OCI-LY3 (cell line): ENCODE data around the gene DTD2.

Experiments
- EZH2phosphoT487 ChIP-seq: fragments of 200-600 bp; shearing (Covaris generic); IDR thresholded peaks from 2 replicates; pipeline ENCODE4 v1.6.1; 2018; ENCODE audit warnings: antibody characterized with exemption, mixed run types, low read depth
- TF ChIP-seq, protein P1 (sequence below): fragments of 200-600, 300-600 bp; sonication (generic); IDR thresholded peaks from 2 replicates; pipeline ENCODE4 v1.5.1; 2014; ENCODE audit warnings: antibody characterized with exemption, low read length, low read depth

- TF ChIP-seq, protein P1, sequence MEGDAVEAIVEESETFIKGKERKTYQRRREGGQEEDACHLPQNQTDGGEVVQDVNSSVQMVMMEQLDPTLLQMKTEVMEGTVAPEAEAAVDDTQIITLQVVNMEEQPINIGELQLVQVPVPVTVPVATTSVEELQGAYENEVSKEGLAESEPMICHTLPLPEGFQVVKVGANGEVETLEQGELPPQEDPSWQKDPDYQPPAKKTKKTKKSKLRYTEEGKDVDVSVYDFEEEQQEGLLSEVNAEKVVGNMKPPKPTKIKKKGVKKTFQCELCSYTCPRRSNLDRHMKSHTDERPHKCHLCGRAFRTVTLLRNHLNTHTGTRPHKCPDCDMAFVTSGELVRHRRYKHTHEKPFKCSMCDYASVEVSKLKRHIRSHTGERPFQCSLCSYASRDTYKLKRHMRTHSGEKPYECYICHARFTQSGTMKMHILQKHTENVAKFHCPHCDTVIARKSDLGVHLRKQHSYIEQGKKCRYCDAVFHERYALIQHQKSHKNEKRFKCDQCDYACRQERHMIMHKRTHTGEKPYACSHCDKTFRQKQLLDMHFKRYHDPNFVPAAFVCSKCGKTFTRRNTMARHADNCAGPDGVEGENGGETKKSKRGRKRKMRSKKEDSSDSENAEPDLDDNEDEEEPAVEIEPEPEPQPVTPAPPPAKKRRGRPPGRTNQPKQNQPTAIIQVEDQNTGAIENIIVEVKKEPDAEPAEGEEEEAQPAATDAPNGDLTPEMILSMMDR: no peak
- no peak for TF ChIP-seq EZH2phosphoT487
Measured at GRCh38 chr14:31402764-31403439, 54.4 kb downstream of the DTD2 start.
